ENCODE data around the gene FAS.

The FAS gene

DNA sequence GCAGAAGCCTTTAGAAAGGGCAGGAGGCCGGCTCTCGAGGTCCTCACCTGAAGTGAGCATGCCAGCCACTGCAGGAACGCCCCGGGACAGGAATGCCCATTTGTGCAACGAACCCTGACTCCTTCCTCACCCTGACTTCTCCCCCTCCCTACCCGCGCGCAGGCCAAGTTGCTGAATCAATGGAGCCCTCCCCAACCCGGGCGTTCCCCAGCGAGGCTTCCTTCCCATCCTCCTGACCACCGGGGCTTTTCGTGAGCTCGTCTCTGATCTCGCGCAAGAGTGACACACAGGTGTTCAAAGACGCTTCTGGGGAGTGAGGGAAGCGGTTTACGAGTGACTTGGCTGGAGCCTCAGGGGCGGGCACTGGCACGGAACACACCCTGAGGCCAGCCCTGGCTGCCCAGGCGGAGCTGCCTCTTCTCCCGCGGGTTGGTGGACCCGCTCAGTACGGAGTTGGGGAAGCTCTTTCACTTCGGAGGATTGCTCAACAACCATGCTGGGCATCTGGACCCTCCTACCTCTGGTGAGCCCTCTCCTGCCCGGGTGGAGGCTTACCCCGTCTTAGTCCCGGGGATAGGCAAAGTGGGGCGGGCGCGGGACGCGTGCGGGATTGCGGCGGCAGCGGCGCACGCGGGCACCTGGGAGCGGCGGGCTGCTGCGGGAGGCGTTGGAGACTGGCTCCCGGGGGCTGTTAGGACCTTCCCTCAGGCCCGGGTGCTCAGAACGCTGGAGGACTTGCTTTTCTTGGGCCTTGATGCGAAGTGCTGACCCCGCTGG lies at the start of gene FAS:
Gene FAS, plus strand, starts transcription at position 415 of the 777 bp plus-strand sequence. Its CDS starts 79 bp downstream, at position 494.
- Histone ChIP-seq H3K9me3 (ENCODE audit: control insufficient read depth, insufficient read depth, low read depth, low read length) (no peaks in the 10 kb centered on the region), H3K27ac (ENCODE audit: extremely low read depth, low read depth, low read length) (peak within 1 kb of the TSS; percentile 97), H3K4me1 (ENCODE audit: control insufficient read depth, insufficient read depth, low read length) (peaks cover 16% of the 10 kb centered on the region), H3K36me3 (ENCODE audit: control insufficient read depth in 2 of 2, insufficient read depth in 1 of 2, low read length in 2 of 2) (peaks cover 0 to 3% of the 10 kb centered on the region in 2 experiments; a peak in 1 of 3 replicates), H3K4me3 (ENCODE audit: low read depth, low read length) (peak within 1 kb of the TSS; percentile 86)
- POLR2A ChIA-PET, result interaction anchor here (0.5 to 1.9 kb wide), 9 partner anchors 8 to 385 kb away, joined by 3 to 11 read pairs (median 5); partner anchors contain the start of genes LIPA and STAMBPL1
- CTCF ChIA-PET, result interaction anchor here (0.6 to 7.4 kb wide), 21 partner anchors 12 to 425 kb away, joined by 3 to 137 read pairs (median 3); no protein-coding TSS in a partner anchor
- TF ChIP-seq HIC1 (tag by site-specific recombination; IDR thresholded peaks at IDR 0.05), result peak; percentile 69; the same call in 1 of the 2 replicates
- TF ChIP-seq KLF1 (tag by site-specific recombination; IDR thresholded peaks at IDR 0.05), result peak; percentile 68
- TF ChIP-seq ZNF777 (tag by site-specific recombination; IDR thresholded peaks at IDR 0.05; ENCODE audit: borderline replicate concordance), result 0 out of 2 replicates have a peak, but pooled peaks have one; percentile 11
- TF ChIP-seq, protein P1, sequence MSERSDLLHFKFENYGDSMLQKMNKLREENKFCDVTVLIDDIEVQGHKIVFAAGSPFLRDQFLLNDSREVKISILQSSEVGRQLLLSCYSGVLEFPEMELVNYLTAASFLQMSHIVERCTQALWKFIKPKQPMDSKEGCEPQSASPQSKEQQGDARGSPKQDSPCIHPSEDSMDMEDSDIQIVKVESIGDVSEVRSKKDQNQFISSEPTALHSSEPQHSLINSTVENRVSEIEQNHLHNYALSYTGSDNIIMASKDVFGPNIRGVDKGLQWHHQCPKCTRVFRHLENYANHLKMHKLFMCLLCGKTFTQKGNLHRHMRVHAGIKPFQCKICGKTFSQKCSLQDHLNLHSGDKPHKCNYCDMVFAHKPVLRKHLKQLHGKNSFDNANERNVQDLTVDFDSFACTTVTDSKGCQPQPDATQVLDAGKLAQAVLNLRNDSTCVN (tag by site-specific recombination; optimal IDR thresholded peaks at IDR 0.05), result peak; percentile 85
- TF ChIP-seq MEIS1 (CRISPR knock-in tag; IDR thresholded peaks at IDR 0.05; ENCODE audit: borderline replicate concordance), result no peak
- TF ChIP-seq, protein P2, sequence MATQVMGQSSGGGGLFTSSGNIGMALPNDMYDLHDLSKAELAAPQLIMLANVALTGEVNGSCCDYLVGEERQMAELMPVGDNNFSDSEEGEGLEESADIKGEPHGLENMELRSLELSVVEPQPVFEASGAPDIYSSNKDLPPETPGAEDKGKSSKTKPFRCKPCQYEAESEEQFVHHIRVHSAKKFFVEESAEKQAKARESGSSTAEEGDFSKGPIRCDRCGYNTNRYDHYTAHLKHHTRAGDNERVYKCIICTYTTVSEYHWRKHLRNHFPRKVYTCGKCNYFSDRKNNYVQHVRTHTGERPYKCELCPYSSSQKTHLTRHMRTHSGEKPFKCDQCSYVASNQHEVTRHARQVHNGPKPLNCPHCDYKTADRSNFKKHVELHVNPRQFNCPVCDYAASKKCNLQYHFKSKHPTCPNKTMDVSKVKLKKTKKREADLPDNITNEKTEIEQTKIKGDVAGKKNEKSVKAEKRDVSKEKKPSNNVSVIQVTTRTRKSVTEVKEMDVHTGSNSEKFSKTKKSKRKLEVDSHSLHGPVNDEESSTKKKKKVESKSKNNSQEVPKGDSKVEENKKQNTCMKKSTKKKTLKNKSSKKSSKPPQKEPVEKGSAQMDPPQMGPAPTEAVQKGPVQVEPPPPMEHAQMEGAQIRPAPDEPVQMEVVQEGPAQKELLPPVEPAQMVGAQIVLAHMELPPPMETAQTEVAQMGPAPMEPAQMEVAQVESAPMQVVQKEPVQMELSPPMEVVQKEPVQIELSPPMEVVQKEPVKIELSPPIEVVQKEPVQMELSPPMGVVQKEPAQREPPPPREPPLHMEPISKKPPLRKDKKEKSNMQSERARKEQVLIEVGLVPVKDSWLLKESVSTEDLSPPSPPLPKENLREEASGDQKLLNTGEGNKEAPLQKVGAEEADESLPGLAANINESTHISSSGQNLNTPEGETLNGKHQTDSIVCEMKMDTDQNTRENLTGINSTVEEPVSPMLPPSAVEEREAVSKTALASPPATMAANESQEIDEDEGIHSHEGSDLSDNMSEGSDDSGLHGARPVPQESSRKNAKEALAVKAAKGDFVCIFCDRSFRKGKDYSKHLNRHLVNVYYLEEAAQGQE (tag by site-specific recombination; IDR thresholded peaks at IDR 0.05), result peak; percentile 28; the same call in 1 of the 2 replicates
- peak; percentile 58; the same call in 1 of the 2 replicates for TF ChIP-seq ZBTB10 (tag by site-specific recombination; IDR thresholded peaks at IDR 0.05)
- TF ChIP-seq ZNF169 (tag by site-specific recombination; IDR thresholded peaks at IDR 0.05), result no peak
- TF ChIP-seq KLF7 (tag by site-specific recombination; IDR thresholded peaks at IDR 0.05; ENCODE audit: borderline replicate concordance), result 0 out of 2 replicates have a peak, but pooled peaks have one; percentile 22
- peak; percentile 9; the same call in 1 of the 2 replicates for TF ChIP-seq ZNF10 (tag by site-specific recombination; IDR thresholded peaks at IDR 0.05)
- peak; percentile 44; the same call in 1 of the 2 replicates for TF ChIP-seq ZBTB8A (tag by site-specific recombination; IDR thresholded peaks at IDR 0.05)
- TF ChIP-seq ZBTB20 (tag by site-specific recombination; IDR thresholded peaks at IDR 0.05), result peak; percentile 91
- TF ChIP-seq ZNF324 (tag by site-specific recombination; IDR thresholded peaks at IDR 0.05), result 0 out of 2 replicates have a peak, but pooled peaks have one; percentile 46
- TF ChIP-seq KLF17 (tag by site-specific recombination; IDR thresholded peaks at IDR 0.05), result peak; percentile 40
- 0 out of 2 replicates have a peak, but pooled peaks have one; percentile 23 for TF ChIP-seq ZNF2 (tag by site-specific recombination; IDR thresholded peaks at IDR 0.05)
- peak; percentile 67 for TF ChIP-seq KLF8 (tag by site-specific recombination; IDR thresholded peaks at IDR 0.05)
- no peak for TF ChIP-seq ZNF707 (tag by site-specific recombination; IDR thresholded peaks at IDR 0.05)
- peak; percentile 51 for TF ChIP-seq WT1 (tag by site-specific recombination; IDR thresholded peaks at IDR 0.05)
- peak; percentile 53; the same call in 1 of the 2 replicates for TF ChIP-seq FEZF1 (tag by site-specific recombination; IDR thresholded peaks at IDR 0.05)
- TF ChIP-seq SP3 (tag by site-specific recombination; IDR thresholded peaks at IDR 0.05), result peak; percentile 78
- TF ChIP-seq GLI4 (tag by site-specific recombination; IDR thresholded peaks at IDR 0.05), result 0 out of 2 replicates have a peak, but pooled peaks have one; percentile 21
- TF ChIP-seq, protein P3, sequence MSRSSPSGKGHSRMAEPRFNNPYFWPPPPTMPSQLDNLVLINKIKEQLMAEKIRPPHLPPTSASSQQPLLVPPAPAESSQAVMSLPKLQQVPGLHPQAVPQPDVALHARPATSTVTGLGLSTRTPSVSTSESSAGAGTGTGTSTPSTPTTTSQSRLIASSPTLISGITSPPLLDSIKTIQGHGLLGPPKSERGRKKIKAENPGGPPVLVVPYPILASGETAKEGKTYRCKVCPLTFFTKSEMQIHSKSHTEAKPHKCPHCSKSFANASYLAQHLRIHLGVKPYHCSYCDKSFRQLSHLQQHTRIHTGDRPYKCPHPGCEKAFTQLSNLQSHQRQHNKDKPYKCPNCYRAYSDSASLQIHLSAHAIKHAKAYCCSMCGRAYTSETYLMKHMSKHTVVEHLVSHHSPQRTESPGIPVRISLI (tag by site-specific recombination; IDR thresholded peaks at IDR 0.05), result no peak
- TF ChIP-seq ZNF133 (tag by site-specific recombination; IDR thresholded peaks at IDR 0.05), result no peak
- peak; percentile 62 for TF ChIP-seq ZNF341 (tag by site-specific recombination; IDR thresholded peaks at IDR 0.05; ENCODE audit: low read depth)
- TF ChIP-seq ZNF366 (tag by site-specific recombination; conservative IDR thresholded peaks at IDR 0.05), result peak; percentile 72; the same call in 1 of the 2 replicates
